SJCRH30 (cell line): Measurements from ENCODE around the gene PTPN6. TPM values are rescaled to one million over a fixed set of nuclear protein-coding genes. Genes with fewer than 3 reads are reported as not detected.

Experiments used
- DNase-seq, 2 experiments: peaks; one replicate each; pipeline ENCODE4 v3.0.0-alpha.2; 2015 to 2020
- H3K27ac ChIP-seq: fragments of 250-450 bp; sonication (Bioruptor Pico); 2 replicates; pipeline ENCODE4 v1.5.1; 2020; ENCODE audit warnings: mild to moderate bottlenecking, moderate library complexity
- H3K27me3 ChIP-seq: fragments of 250-450 bp; sonication (Bioruptor Pico); 2 replicates; pipeline ENCODE4 v1.5.1; 2020; ENCODE audit warnings: mild to moderate bottlenecking, moderate library complexity
- H3K36me3 ChIP-seq: fragments of 250-450 bp; sonication (Bioruptor Pico); 2 replicates; pipeline ENCODE4 v1.5.1; 2020; ENCODE audit warnings: mild to moderate bottlenecking, moderate library complexity
- H3K4me1 ChIP-seq: fragments of 250-450 bp; sonication (Bioruptor Pico); 2 replicates; pipeline ENCODE4 v1.5.1; 2020; ENCODE audit warnings: mild to moderate bottlenecking, moderate library complexity
- H3K4me3 ChIP-seq: fragments of 250-450 bp; sonication (Bioruptor Pico); 2 replicates; pipeline ENCODE4 v1.5.1; 2020; ENCODE audit warnings: mild to moderate bottlenecking, moderate library complexity
- H3K9me3 ChIP-seq: fragments of 250-450 bp; sonication (Bioruptor Pico); replicated peaks from 2 replicates; pipeline ENCODE4 v1.5.1; 2020; ENCODE audit warnings: mild to moderate bottlenecking, moderate library complexity
- total RNA-seq: library from RNA; depleted of rRNA; stranded (reverse); fragments of >200 nt; shearing (Covaris generic); gene quantifications from 2 replicates; pipeline ENCODE4 v1.2.3, GENCODE V29; 2014

PTPN6 gene
- total RNA-seq, 1 experiment from 2014 or later = 0.38 TPM

- Histone ChIP-seq H3K27me3 (no peaks in the 10 kb centered on the region), H3K27ac (no peak overlapping the region; the same call in 1 of the 2 replicates), H3K4me1 (no peaks in the 10 kb centered on the region), H3K4me3 (no peak overlapping the region), H3K9me3 (no peaks in the 10 kb centered on the region), H3K36me3 (peaks cover 54% of the 10 kb centered on the region)
- no peak for DNase-seq
Measured at GRCh38 chr12:6978611-6979011, 27.5 kb downstream of the PTPN6 start.

DNA sequence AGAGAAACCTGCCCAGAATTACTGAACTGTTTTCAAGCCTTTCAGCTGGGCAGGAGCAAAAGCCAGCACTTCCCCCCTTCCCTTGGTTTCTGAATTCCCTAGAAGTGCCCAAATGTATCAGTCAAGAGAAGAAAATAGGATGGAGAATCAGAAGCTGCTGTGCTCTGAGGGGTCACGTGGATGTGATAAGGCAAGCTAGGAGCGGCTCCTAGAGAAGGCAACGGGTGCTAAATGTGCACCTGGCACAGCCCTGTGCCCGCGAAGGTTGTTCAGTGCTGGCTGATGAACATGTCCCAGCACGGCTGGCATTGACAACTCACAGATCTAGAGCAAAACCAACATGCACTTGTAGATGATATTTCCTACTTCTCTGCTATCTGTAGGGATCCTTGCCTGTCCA lies 27.9 kb downstream of the PTPN6 start:
- Histone ChIP-seq H3K9me3 (no peaks in the 10 kb centered on the region), H3K27me3 (no peaks in the 10 kb centered on the region), H3K4me1 (no peaks in the 10 kb centered on the region), H3K27ac (no peak overlapping the region; the same call in 1 of the 2 replicates), H3K4me3 (no peak overlapping the region), H3K36me3 (peaks cover 51% of the 10 kb centered on the region)
- DNase-seq = no peak

GRCh38 chr12:6979453-6979852 lies 28.3 kb downstream of the PTPN6 start:
- peaks cover 46% of the 10 kb centered on the region for H3K36me3 ChIP-seq
- DNase-seq = no peak
- no peaks in the 10 kb centered on the region for H3K9me3 ChIP-seq
- H3K4me3 ChIP-seq = no peak overlapping the region
- H3K27me3 ChIP-seq = no peaks in the 10 kb centered on the region
- no peak overlapping the region for H3K27ac ChIP-seq
- H3K4me1 ChIP-seq = no peaks in the 10 kb centered on the region

DNA sequence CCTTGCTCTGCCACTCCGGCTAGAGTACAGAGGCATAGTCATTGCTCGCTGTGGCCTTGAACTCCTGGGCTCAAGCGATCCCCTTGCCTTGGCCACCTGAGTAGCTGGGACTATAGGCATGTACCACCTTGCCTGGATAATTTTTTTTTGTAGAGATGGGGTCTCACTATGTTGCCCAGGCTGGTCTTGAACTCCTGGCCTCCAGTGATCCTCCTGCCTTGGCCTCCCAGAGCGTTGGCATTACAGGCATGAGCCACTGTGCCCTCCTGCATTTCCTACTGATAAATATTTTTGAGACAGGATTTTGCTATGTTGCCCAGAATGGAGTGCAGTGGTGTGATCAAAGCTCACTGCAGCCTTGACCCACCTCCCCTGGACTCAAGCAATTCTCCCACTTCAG lies 28.9 kb downstream of the PTPN6 start:
- no peaks in the 10 kb centered on the region for H3K9me3 ChIP-seq
- no peaks in the 10 kb centered on the region for H3K4me1 ChIP-seq
- no peaks in the 10 kb centered on the region for H3K27me3 ChIP-seq
- no peak overlapping the region for H3K4me3 ChIP-seq
- H3K36me3 ChIP-seq = peaks cover 40% of the 10 kb centered on the region
- H3K27ac ChIP-seq = no peak overlapping the region
- DNase-seq = no peak

DNA sequence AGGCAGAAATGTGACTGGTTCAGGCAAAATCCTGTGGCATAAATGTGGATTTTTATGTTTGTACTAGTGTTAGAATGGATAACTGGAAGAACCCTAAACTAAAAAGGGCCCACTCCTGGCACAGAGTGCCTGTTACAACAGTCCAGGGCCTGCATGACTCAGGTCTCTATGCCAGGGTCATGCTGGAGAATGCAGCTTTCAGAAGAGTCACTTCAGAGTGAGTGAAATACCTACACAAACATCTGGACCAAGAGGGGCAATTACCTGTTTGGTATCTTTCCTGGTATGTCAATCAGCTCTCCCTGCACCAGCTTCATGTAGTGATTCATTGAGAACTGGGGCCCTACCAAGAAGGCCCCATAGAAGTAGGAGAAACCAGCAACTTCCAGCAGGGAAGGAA lies 29.6 kb downstream of the PTPN6 start:
- no peaks in the 10 kb centered on the region for H3K27me3 ChIP-seq
- DNase-seq = no peak
- no peaks in the 10 kb centered on the region for H3K4me1 ChIP-seq
- peaks cover 33% of the 10 kb centered on the region for H3K36me3 ChIP-seq
- H3K27ac ChIP-seq = no peak overlapping the region
- no peak overlapping the region for H3K4me3 ChIP-seq
- H3K9me3 ChIP-seq = no peaks in the 10 kb centered on the region

DNA sequence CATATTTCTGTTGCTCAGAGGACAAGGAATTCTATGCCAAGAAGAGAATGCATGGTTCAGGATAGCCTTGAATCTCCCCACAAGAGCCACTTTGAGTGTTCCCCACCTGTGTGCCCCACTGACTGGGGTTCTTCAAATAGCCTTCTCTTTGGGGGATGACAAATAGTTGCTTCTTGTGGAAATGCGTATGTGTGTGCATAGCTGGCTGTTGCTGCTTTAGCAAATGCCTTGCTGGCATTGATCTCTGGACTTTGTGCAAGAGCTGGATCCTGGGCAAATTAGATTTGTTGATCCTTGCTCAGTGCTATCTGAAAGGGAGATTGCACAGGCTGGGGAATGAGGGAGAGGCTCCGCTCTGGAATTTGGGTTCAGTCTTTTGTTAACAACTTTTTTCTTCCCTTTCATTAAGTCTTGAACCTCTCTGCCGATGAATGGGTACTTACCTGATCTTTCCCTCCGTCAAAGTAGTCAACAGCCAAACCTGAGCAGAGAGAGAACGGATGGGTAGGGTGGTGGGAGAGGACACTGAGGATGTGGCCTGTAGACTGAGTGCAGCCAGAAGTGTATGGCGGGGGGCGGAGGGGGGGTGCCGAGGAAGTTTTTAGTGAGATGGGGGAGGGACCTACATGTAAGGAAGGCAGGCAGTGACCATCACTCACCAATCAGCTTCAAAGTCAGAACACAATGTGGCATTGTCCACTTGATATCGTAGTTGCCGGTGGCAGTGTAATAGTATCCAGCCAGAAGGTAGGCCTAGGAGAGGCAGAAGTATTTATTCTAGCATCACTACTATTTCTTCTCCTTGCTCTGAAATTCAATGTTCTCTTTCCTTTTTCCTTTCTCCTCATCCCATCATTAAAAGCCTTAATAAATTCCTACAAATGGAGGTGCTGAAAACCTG lies 30.2 kb downstream of the PTPN6 start:
- H3K27ac ChIP-seq = no peak overlapping the region
- no peak for DNase-seq
- H3K27me3 ChIP-seq = no peaks in the 10 kb centered on the region
- no peaks in the 10 kb centered on the region for H3K9me3 ChIP-seq
- no peaks in the 10 kb centered on the region for H3K4me1 ChIP-seq
- H3K36me3 ChIP-seq = peaks cover 27% of the 10 kb centered on the region
- H3K4me3 ChIP-seq = no peak overlapping the region

- no peaks in the 10 kb centered on the region for H3K4me1 ChIP-seq
- no peak for DNase-seq
- no peak overlapping the region for H3K27ac ChIP-seq
- no peaks in the 10 kb centered on the region for H3K9me3 ChIP-seq
- H3K27me3 ChIP-seq = no peaks in the 10 kb centered on the region
- H3K36me3 ChIP-seq = peaks cover 20% of the 10 kb centered on the region
- H3K4me3 ChIP-seq = no peak overlapping the region
Measured at GRCh38 chr12:6982532-6982931, 31.4 kb downstream of the PTPN6 start.

DNA sequence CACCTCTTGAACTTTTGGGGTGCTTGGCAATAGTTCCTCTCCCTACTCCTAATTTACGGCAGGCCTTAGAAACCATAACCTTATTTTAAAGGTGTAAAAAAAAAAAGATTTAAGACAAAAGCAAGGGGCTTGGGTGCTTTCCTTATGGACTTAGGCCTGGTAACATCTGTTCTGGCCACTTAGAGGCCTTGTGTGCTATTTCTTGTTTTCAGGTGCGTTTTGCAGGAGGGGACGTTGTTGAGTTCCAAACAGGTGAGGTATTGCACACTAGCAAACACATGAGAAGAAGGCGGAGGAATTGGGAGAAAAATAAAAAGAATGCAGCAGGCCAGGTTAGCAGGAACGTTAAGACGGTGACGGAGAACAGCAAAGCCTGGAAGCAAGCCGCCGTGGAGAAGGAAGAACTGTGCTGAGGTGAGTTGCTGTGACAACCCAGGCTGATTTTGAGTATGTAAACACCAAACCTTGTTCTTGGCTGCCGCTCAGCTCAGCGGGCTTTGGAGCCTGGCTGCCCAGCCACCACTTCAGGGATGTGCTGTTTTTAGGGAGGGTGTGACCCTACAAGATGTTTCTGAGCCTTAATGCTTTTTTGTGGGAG lies 36.9 kb downstream of the PTPN6 start:
- Histone ChIP-seq H3K27me3 (no peaks in the 10 kb centered on the region), H3K36me3 (peaks cover 13% of the 10 kb centered on the region; the same call in 1 of the 2 replicates), H3K4me1 (no peaks in the 10 kb centered on the region), H3K4me3 (no peak overlapping the region), H3K27ac (no peak overlapping the region), H3K9me3 (no peaks in the 10 kb centered on the region)
- no peak for DNase-seq

GRCh38 chr12:6996040-6996441 lies 44.9 kb downstream of the PTPN6 start:
- Histone ChIP-seq H3K9me3 (no peaks in the 10 kb centered on the region), H3K27ac (no peak overlapping the region), H3K36me3 (peaks cover 19% of the 10 kb centered on the region), H3K4me1 (peaks cover 7% of the 10 kb centered on the region), H3K4me3 (no peak overlapping the region), H3K27me3 (no peaks in the 10 kb centered on the region)
- DNase-seq = no peak

- Histone ChIP-seq H3K36me3 (peaks cover 10% of the 10 kb centered on the region), H3K27ac (0 out of 2 replicates have a peak overlapping the region, but pooled peaks have one; percentile 4)
- no peak for DNase-seq
Measured at GRCh38 chr12:6998715-6999451, 47.7 kb downstream of the PTPN6 start.

DNA sequence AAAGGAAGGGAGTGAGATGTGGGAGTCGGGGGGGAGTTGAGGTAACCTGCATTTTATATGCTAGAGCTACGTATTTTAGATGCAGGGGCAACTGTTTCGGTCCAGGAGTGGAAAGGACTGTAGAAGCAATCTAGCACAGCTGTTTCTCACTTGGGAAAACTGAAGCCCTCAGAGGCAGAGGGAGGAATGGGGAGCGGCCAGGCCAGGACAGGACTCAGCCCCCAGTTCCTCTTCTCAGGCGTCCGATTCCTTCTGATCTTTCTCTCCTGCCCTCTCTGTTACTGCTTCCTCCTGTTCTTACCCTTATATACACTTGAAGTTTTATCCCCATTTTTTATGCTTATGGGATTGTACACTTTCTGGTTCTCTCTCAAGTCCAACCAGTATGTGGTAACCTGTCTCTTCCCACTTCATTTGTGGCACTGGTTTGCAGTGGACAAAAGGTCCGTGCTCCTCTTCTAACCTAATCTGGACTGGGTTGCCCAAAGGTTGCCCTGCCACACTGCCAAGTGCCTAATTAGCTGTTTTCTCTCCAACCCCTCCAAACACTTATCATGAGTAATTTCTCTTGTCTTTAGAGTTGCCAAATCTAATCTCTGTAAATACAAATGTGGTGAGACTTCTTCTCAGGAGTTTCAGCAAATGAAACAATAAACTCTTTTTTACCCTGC lies 50.9 kb downstream of the PTPN6 start:
- H3K4me3 ChIP-seq = no peak overlapping the region
- no peaks in the 10 kb centered on the region for H3K9me3 ChIP-seq
- no peaks in the 10 kb centered on the region for H3K27me3 ChIP-seq
- DNase-seq = no peak
- no peak overlapping the region for H3K27ac ChIP-seq
- peaks cover 7% of the 10 kb centered on the region for H3K4me1 ChIP-seq
- peaks cover 10% of the 10 kb centered on the region; the same call in 1 of the 2 replicates for H3K36me3 ChIP-seq

More at GRCh38 chr12:6998715-6999451, 47.7 kb downstream of the PTPN6 start:
- Histone ChIP-seq H3K9me3 (no peaks in the 10 kb centered on the region), H3K4me3 (no peak overlapping the region), H3K4me1 (peaks cover 7% of the 10 kb centered on the region), H3K27me3 (no peaks in the 10 kb centered on the region)

GRCh38 chr12:7004287-7004803 lies 53.2 kb downstream of the PTPN6 start:
- Histone ChIP-seq H3K27ac (no peak overlapping the region), H3K36me3 (peaks cover 2% of the 10 kb centered on the region), H3K4me3 (no peak overlapping the region), H3K4me1 (peaks cover 3% of the 10 kb centered on the region), H3K9me3 (no peaks in the 10 kb centered on the region), H3K27me3 (no peaks in the 10 kb centered on the region)
- DNase-seq = no peak

GRCh38 chr12:7004840-7005239 lies 53.7 kb downstream of the PTPN6 start:
- no peaks in the 10 kb centered on the region for H3K27me3 ChIP-seq
- no peaks in the 10 kb centered on the region for H3K9me3 ChIP-seq
- no peaks in the 10 kb centered on the region for H3K4me1 ChIP-seq
- no peak overlapping the region for H3K27ac ChIP-seq
- H3K4me3 ChIP-seq = no peak overlapping the region
- H3K36me3 ChIP-seq = peaks cover 2% of the 10 kb centered on the region
- no peak for DNase-seq

- Histone ChIP-seq H3K27me3 (no peaks in the 10 kb centered on the region), H3K4me3 (no peak overlapping the region), H3K27ac (no peak overlapping the region), H3K4me1 (no peaks in the 10 kb centered on the region), H3K9me3 (no peaks in the 10 kb centered on the region), H3K36me3 (peaks cover 2% of the 10 kb centered on the region)
- no peak for DNase-seq
Measured at GRCh38 chr12:7005311-7005710, 54.2 kb downstream of the PTPN6 start.
